ENCODE data around the gene CHN2.
"Not testable (repeated sequence)": the region's sequence is repeated elsewhere in the genome, so short reads cannot be mapped to it uniquely, and the experiment has no call there.

Gene CHN2

GRCh38 chr7:29190349-29191045 is 4.1 kb upstream of the CHN2 start:
- no peak for DNase-seq

- DNase-seq: no peak
Observed at GRCh38 chr7:29192323-29192722, 2.3 kb upstream of the CHN2 start.

GRCh38 chr7:29192811-29193210 is 1.8 kb upstream of the CHN2 start:
- no peak for DNase-seq

- DNase-seq: peak; percentile 57
Observed at GRCh38 chr7:29193316-29194205, 1.0 kb upstream of the CHN2 start.

GRCh38 chr7:29194206-29194593 is 375 bp upstream of the CHN2 start:
- peak; percentile 54 for DNase-seq

- DNase-seq: no peak
Observed at GRCh38 chr7:29196191-29196590, 1.6 kb downstream of the CHN2 start.

- DNase-seq: no peak
Observed at GRCh38 chr7:29196971-29197595, 2.5 kb downstream of the CHN2 start.

- no peak for DNase-seq
Observed at GRCh38 chr7:29197916-29198315, 3.3 kb downstream of the CHN2 start.

- no peak for DNase-seq
Observed at GRCh38 chr7:29199776-29200175, 5.2 kb downstream of the CHN2 start.

GRCh38 chr7:29202651-29203069 is 8.1 kb downstream of the CHN2 start:
- no peak for DNase-seq

GRCh38 chr7:29204491-29205272 is 10.1 kb downstream of the CHN2 start:
- no peak for DNase-seq

GRCh38 chr7:29207162-29207801 is 12.7 kb downstream of the CHN2 start:
- no peak for DNase-seq

GRCh38 chr7:29208410-29209250 is 14.1 kb downstream of the CHN2 start:
- no peak for DNase-seq

- no peak for DNase-seq
Observed at GRCh38 chr7:29209745-29210144, 15.2 kb downstream of the CHN2 start.

- not testable (repeated sequence) for DNase-seq
Observed at GRCh38 chr7:29212736-29213135, 18.2 kb downstream of the CHN2 start.

- DNase-seq: no peak
Observed at GRCh38 chr7:29214056-29214455, 19.5 kb downstream of the CHN2 start.

GRCh38 chr7:29214816-29215215 is 20.2 kb downstream of the CHN2 start:
- no peak for DNase-seq

- no peak for DNase-seq
Observed at GRCh38 chr7:29216128-29216527, 21.6 kb downstream of the CHN2 start.

- no peak for DNase-seq
Observed at GRCh38 chr7:29217113-29217512, 22.5 kb downstream of the CHN2 start.

- no peak for DNase-seq
Observed at GRCh38 chr7:29224726-29225125, 30.2 kb downstream of the CHN2 start.

GRCh38 chr7:29228289-29229011 is 33.9 kb downstream of the CHN2 start:
- no peak for DNase-seq

Data from islet precursor cell (in vitro differentiated cells).